HCT116 (cell line): ENCODE results near the gene RANBP10.

Source experiments
- CBX3 ChIP-seq: IDR thresholded peaks from 2 replicates; pipeline ENCODE4 v1.6.1; 2012; ENCODE audit warnings: low read depth
- CEBPB ChIP-seq: IDR thresholded peaks from 2 replicates; pipeline ENCODE4 v1.6.1; 2012; ENCODE audit warnings: low read depth
- CTCF ChIP-seq, 3 experiments: fragments of 200-600 bp in 1 of 3; sonication (generic) in 1 of 3; IDR thresholded peaks in 2 of 3; conservative IDR thresholded peaks in 1 of 3; 2 replicates each; pipeline ENCODE4 v1.5.1; 2012 to 2017; ENCODE audit warnings: low read depth in 2 of 3, low read length in 2 of 3, antibody characterized with exemption in 1 of 3, borderline replicate concordance in 1 of 3, control low read depth in 1 of 3, mild to moderate bottlenecking in 1 of 3, mixed read lengths in 1 of 3, mixed run types in 1 of 3, moderate library complexity in 1 of 3; ENCODE audit not compliant: insufficient read depth in 1 of 3
- EZH2 ChIP-seq: fragments of 200-600 bp; sonication (generic); IDR thresholded peaks from 2 replicates; pipeline ENCODE4 v1.6.1; 2017; ENCODE audit warnings: antibody characterized with exemption, mixed run types
- EZH2phosphoT487 ChIP-seq: fragments of 200-600 bp; IDR thresholded peaks from 2 replicates; pipeline ENCODE4 v1.6.1; 2018; ENCODE audit warnings: antibody characterized with exemption, borderline replicate concordance
- POLR2A ChIP-seq: IDR thresholded peaks from 2 replicates; pipeline ENCODE4 v1.7.0; 2011; ENCODE audit warnings: borderline replicate concordance; ENCODE audit not compliant: insufficient read depth, insufficient read length; ENCODE audit errors: extremely low read depth
- POLR2AphosphoS5 ChIP-seq: IDR thresholded peaks from 2 replicates; pipeline ENCODE4 v1.6.1; 2011; ENCODE audit warnings: mild to moderate bottlenecking, low read depth, low read length, moderate library complexity
- RAD21 ChIP-seq: IDR thresholded peaks from 2 replicates; pipeline ENCODE4 v1.6.1; 2012; ENCODE audit warnings: low read depth, mild to moderate bottlenecking
- SIN3A ChIP-seq: IDR thresholded peaks from 2 replicates; pipeline ENCODE4 v1.6.1; 2012; ENCODE audit warnings: low read depth
- TCF7L2 ChIP-seq: IDR thresholded peaks from 2 replicates; pipeline ENCODE4 v1.7.0; 2011; ENCODE audit warnings: borderline replicate concordance, inconsistent platforms; ENCODE audit not compliant: insufficient read depth, insufficient read length; ENCODE audit errors: extremely low read depth
- YY1 ChIP-seq: IDR thresholded peaks from 2 replicates; pipeline ENCODE4 v1.6.1; 2011; ENCODE audit warnings: low read length, low read depth, moderate library complexity, mild to moderate bottlenecking; ENCODE audit not compliant: insufficient replicate concordance; ENCODE audit errors: extremely low read depth
- ZNF274 ChIP-seq: fragments of 200-500 bp; sonication (Bioruptor generic); IDR thresholded peaks from 2 replicates; pipeline ENCODE4 v1.6.1; 2014; ENCODE audit warnings: mild to moderate bottlenecking, low read depth, low read length, inconsistent platforms

DNA sequence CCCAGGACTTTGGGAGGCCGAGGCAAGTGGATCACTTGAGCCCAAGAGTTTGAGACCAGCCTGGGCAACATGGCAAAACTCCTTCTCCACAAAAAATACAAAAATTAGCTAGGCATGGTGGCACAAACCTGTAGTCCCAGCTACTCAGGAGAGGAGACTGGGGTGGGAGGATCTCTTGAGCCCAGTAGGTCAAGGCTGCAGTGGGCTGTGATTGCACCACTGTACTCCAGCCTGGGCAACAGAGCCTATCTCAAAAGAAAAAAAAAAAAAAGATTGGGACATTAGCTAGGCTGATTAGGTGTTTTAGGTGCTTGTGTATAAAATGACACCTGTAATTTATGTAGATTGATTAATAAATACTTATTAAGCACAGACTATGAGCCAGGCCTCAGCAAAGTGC is 97.3 kb downstream of the RANBP10 start:
- TF ChIP-seq YY1 (no peak), CTCF (IDR thresholded peaks at IDR 0.05 in 2 of 3, conservative IDR thresholded peaks at IDR 0.05 in 1 of 3; ENCODE audit: borderline replicate concordance in 1 of 3, insufficient read depth in 1 of 3, low read depth in 2 of 3, low read length in 2 of 3) (no peak), EZH2 (no peak), SIN3A (no peak), CEBPB (no peak), POLR2AphosphoS5 (no peak), POLR2A (no peak), CBX3 (no peak), EZH2phosphoT487 (no peak), TCF7L2 (no peak), ZNF274 (no peak), RAD21 (no peak)
